Immature natural killer cell (primary cell): ENCODE measurements around the gene ACTN4. TPM values are rescaled to one million over a fixed set of nuclear protein-coding genes. Genes with fewer than 3 reads are reported as not detected.
"Not testable (repeated sequence)": the region's sequence is repeated elsewhere in the genome, so short reads cannot be mapped to it uniquely, and the experiment has no call there.

Experiments used
- DNase-seq, 3 donors: peaks; one replicate each; pipeline ENCODE4 v3.0.0; 2022; ENCODE audit warnings: mixed read lengths in 1 of 3
- H3K27ac Mint-ChIP-seq, 6 donors: one replicate each; pipeline ENCODE4 v1.8.0; 2020; ENCODE audit warnings: mixed read lengths in 6 of 6, mild to moderate bottlenecking in 5 of 6, inconsistent platforms in 4 of 6, moderate library complexity in 3 of 6
- H3K27me3 Mint-ChIP-seq, 3 donors: one replicate each; pipeline ENCODE4 v1.8.0; 2020 to 2021; ENCODE audit warnings: low read depth in 3 of 3, mild to moderate bottlenecking in 3 of 3, mixed read lengths in 3 of 3, moderate library complexity in 3 of 3, inconsistent platforms in 1 of 3
- H3K36me3 Mint-ChIP-seq, 3 donors: one replicate each; pipeline ENCODE4 v1.8.0; 2020; ENCODE audit warnings: mixed read lengths in 3 of 3, inconsistent platforms in 2 of 3, mild to moderate bottlenecking in 2 of 3
- H3K4me1 Mint-ChIP-seq, 2 donors: one replicate each; pipeline ENCODE4 v1.8.0; 2020; ENCODE audit warnings: inconsistent platforms in 2 of 2, mild to moderate bottlenecking in 2 of 2, mixed read lengths in 2 of 2, moderate library complexity in 1 of 2
- H3K4me3 Mint-ChIP-seq, 5 donors: one replicate each; pipeline ENCODE4 v1.8.0; 2020; ENCODE audit warnings: mild to moderate bottlenecking in 5 of 5, mixed read lengths in 5 of 5, inconsistent platforms in 3 of 5, moderate library complexity in 3 of 5
- H3K9me3 Mint-ChIP-seq, 6 donors: one replicate each; pipeline ENCODE4 v1.8.0; 2020; ENCODE audit warnings: mild to moderate bottlenecking in 6 of 6, mixed read lengths in 6 of 6, inconsistent platforms in 4 of 6, moderate library complexity in 3 of 6
- polyA plus RNA-seq, 3 donors: library from polyadenylated mRNA; unstranded; fragments of 300-500 nt; fragmentation: Illumina TruSeq; gene quantifications; one replicate each; pipeline ENCODE4 v1.2.3, GENCODE V29; 2021

The ACTN4 gene
- polyA plus RNA-seq, 3 donors from 2014 or later: 8.5 to 68.3 (median 17.4) TPM

- Mint-ChIP-seq H3K4me3 (no peak overlapping the region), H3K27ac (no peak overlapping the region), H3K27me3 (peaks cover 0 to 4% (median 0%) of the 10 kb centered on the region in 3 donors), H3K36me3 (peaks cover 11 to 38% (median 19%) of the 10 kb centered on the region in 3 donors), H3K9me3 (no peaks in the 10 kb centered on the region), H3K4me1 (peaks cover 4 to 6% of the 10 kb centered on the region in 2 donors)
- no peak for DNase-seq
These were observed 21.0 kb upstream of the ACTN4 start for GRCh38 chr19:38626401-38626800.

GRCh38 chr19:38629568-38629967 is 17.9 kb upstream of the ACTN4 start:
- Mint-ChIP-seq H3K9me3 (no peaks in the 10 kb centered on the region), H3K27me3 (peaks cover 0 to 8% (median 0%) of the 10 kb centered on the region in 3 donors), H3K4me3 (no peak overlapping the region), H3K27ac (no peak overlapping the region), H3K4me1 (peaks cover 4 to 10% of the 10 kb centered on the region in 2 donors), H3K36me3 (peaks cover 8 to 28% (median 22%) of the 10 kb centered on the region in 3 donors)
- no peak for DNase-seq

- peaks cover 8 to 25% (median 18%) of the 10 kb centered on the region in 3 donors for H3K36me3 Mint-ChIP-seq
- H3K4me3 Mint-ChIP-seq, H3K9me3 Mint-ChIP-seq, H3K27me3 Mint-ChIP-seq, DNase-seq, H3K27ac Mint-ChIP-seq: not testable (repeated sequence)
- H3K4me1 Mint-ChIP-seq: peaks cover 21 to 26% of the 10 kb centered on the region in 2 donors
These were observed 16.1 kb upstream of the ACTN4 start for GRCh38 chr19:38631301-38631700.

- H3K27ac Mint-ChIP-seq, H3K27me3 Mint-ChIP-seq, DNase-seq, H3K9me3 Mint-ChIP-seq, H3K4me3 Mint-ChIP-seq: not testable (repeated sequence)
- Mint-ChIP-seq H3K36me3 (peaks cover 11 to 28% (median 15%) of the 10 kb centered on the region in 3 donors), H3K4me1 (peaks cover 27 to 33% of the 10 kb centered on the region in 2 donors)
These were observed 15.5 kb upstream of the ACTN4 start for GRCh38 chr19:38631811-38632475.

GRCh38 chr19:38632476-38633213 is 14.8 kb upstream of the ACTN4 start:
- DNase-seq: no peak
- Mint-ChIP-seq H3K36me3 (peaks cover 9 to 26% (median 13%) of the 10 kb centered on the region in 3 donors), H3K4me1 (peaks cover 32 to 38% of the 10 kb centered on the region in 2 donors), H3K27me3 (peaks cover 0 to 6% (median 2%) of the 10 kb centered on the region in 3 donors), H3K9me3 (no peaks in the 10 kb centered on the region), H3K4me3 (no peak overlapping the region), H3K27ac (peak overlapping the region in 1 of 6 donors; percentile 24)

- DNase-seq: peak; percentile 72 to 79 (median 73)
- Mint-ChIP-seq H3K9me3 (no peaks in the 10 kb centered on the region), H3K27ac (peak overlapping the region; percentile 74 to 95 (median 89)), H3K4me1 (peaks cover 32 to 36% of the 10 kb centered on the region in 2 donors), H3K36me3 (peaks cover 7 to 21% (median 7%) of the 10 kb centered on the region in 3 donors), H3K27me3 (peaks cover 0 to 4% (median 2%) of the 10 kb centered on the region in 3 donors), H3K4me3 (peak overlapping the region in 4 of 5 donors; percentile 19 to 65 (median 56))
These were observed 12.5 kb upstream of the ACTN4 start for GRCh38 chr19:38634757-38635482.

GRCh38 chr19:38635483-38636399 is 11.7 kb upstream of the ACTN4 start:
- no peak for DNase-seq
- peaks cover 0 to 4% (median 2%) of the 10 kb centered on the region in 3 donors for H3K27me3 Mint-ChIP-seq
- no peaks in the 10 kb centered on the region for H3K9me3 Mint-ChIP-seq
- H3K4me1 Mint-ChIP-seq: peaks cover 32 to 36% of the 10 kb centered on the region in 2 donors
- H3K27ac Mint-ChIP-seq: peak overlapping the region; percentile 80 to 95 (median 91)
- H3K4me3 Mint-ChIP-seq: peak overlapping the region in 4 of 5 donors; percentile 17 to 65 (median 56)
- H3K36me3 Mint-ChIP-seq: peaks cover 7 to 21% (median 7%) of the 10 kb centered on the region in 3 donors

- no peak overlapping the region for H3K4me3 Mint-ChIP-seq
- H3K27me3 Mint-ChIP-seq: peaks cover 0 to 4% (median 0%) of the 10 kb centered on the region in 3 donors
- no peaks in the 10 kb centered on the region for H3K9me3 Mint-ChIP-seq
- peak overlapping the region in 1 of 6 donors; percentile 29 for H3K27ac Mint-ChIP-seq
- H3K4me1 Mint-ChIP-seq: peaks cover 32 to 34% of the 10 kb centered on the region in 2 donors
- no peak for DNase-seq
- H3K36me3 Mint-ChIP-seq: peaks cover 0 to 8% (median 3%) of the 10 kb centered on the region in 3 donors
These were observed 9.0 kb upstream of the ACTN4 start for GRCh38 chr19:38638461-38638860.

GRCh38 chr19:38639679-38640078 is 7.8 kb upstream of the ACTN4 start:
- H3K4me1 Mint-ChIP-seq: peaks cover 28 to 31% of the 10 kb centered on the region in 2 donors
- no peak overlapping the region for H3K4me3 Mint-ChIP-seq
- peaks cover 0 to 6% (median 3%) of the 10 kb centered on the region in 3 donors for H3K36me3 Mint-ChIP-seq
- DNase-seq: no peak
- H3K27me3 Mint-ChIP-seq: peaks cover 0 to 4% (median 0%) of the 10 kb centered on the region in 3 donors
- no peaks in the 10 kb centered on the region for H3K9me3 Mint-ChIP-seq
- no peak overlapping the region for H3K27ac Mint-ChIP-seq

- no peak overlapping the region for H3K27ac Mint-ChIP-seq
- peaks cover 21 to 25% of the 10 kb centered on the region in 2 donors for H3K4me1 Mint-ChIP-seq
- peaks cover 0 to 2% (median 0%) of the 10 kb centered on the region in 3 donors for H3K27me3 Mint-ChIP-seq
- H3K36me3 Mint-ChIP-seq: peaks cover 0 to 4% (median 3%) of the 10 kb centered on the region in 3 donors
- H3K4me3 Mint-ChIP-seq: no peak overlapping the region
- DNase-seq: no peak
- no peaks in the 10 kb centered on the region for H3K9me3 Mint-ChIP-seq
These were observed 7.1 kb upstream of the ACTN4 start for GRCh38 chr19:38640368-38640767.

- no peak overlapping the region for H3K4me3 Mint-ChIP-seq
- H3K9me3 Mint-ChIP-seq: no peaks in the 10 kb centered on the region
- DNase-seq: no peak
- H3K4me1 Mint-ChIP-seq: peaks cover 3 to 9% of the 10 kb centered on the region in 2 donors
- no peak overlapping the region for H3K27ac Mint-ChIP-seq
- H3K27me3 Mint-ChIP-seq: peaks cover 0 to 2% (median 1%) of the 10 kb centered on the region in 3 donors
- no peaks in the 10 kb centered on the region for H3K36me3 Mint-ChIP-seq
These were observed 5.3 kb upstream of the ACTN4 start for GRCh38 chr19:38642176-38642575.

GRCh38 chr19:38644719-38645118 is 2.7 kb upstream of the ACTN4 start:
- H3K27ac Mint-ChIP-seq: no peak overlapping the region
- no peak overlapping the region for H3K4me3 Mint-ChIP-seq
- no peak for DNase-seq
- H3K36me3 Mint-ChIP-seq: no peaks in the 10 kb centered on the region
- H3K4me1 Mint-ChIP-seq: peaks cover 18 to 21% of the 10 kb centered on the region in 2 donors
- H3K27me3 Mint-ChIP-seq: peaks cover 6 to 16% (median 9%) of the 10 kb centered on the region in 3 donors
- H3K9me3 Mint-ChIP-seq: no peaks in the 10 kb centered on the region
